Gastrocnemius medialis (tissue), 4 donors: ENCODE data around the gene GRAP2.

Experiments
- POLR2A ChIP-seq, 2 donors: fragments of 450-650 bp; IDR thresholded peaks; one replicate each; pipeline ENCODE4 v1.6.1; 2017; ENCODE audit warnings: antibody characterized with exemption in 2 of 2, mild to moderate bottlenecking in 2 of 2, moderate library complexity in 2 of 2
- TF ChIP-seq, protein P1 (sequence below), 5 experiments: fragments of 450-650 bp in 3 of 5; fragments of 200-600 bp in 2 of 5; sonication (generic) in 2 of 5; IDR thresholded peaks in 4 of 5; conservative IDR thresholded peaks in 1 of 5; 1 replicate in 4 of 5; 2 replicates in 1 of 5; pipeline ENCODE4 v1.5.1; 2016 to 2019; ENCODE audit warnings: antibody characterized with exemption in 5 of 5, mild to moderate bottlenecking in 3 of 5, moderate library complexity in 3 of 5

GRCh38 chr22:39873965-39874364 lies 26.9 kb upstream of the GRAP2 start:
- TF ChIP-seq, protein P1, sequence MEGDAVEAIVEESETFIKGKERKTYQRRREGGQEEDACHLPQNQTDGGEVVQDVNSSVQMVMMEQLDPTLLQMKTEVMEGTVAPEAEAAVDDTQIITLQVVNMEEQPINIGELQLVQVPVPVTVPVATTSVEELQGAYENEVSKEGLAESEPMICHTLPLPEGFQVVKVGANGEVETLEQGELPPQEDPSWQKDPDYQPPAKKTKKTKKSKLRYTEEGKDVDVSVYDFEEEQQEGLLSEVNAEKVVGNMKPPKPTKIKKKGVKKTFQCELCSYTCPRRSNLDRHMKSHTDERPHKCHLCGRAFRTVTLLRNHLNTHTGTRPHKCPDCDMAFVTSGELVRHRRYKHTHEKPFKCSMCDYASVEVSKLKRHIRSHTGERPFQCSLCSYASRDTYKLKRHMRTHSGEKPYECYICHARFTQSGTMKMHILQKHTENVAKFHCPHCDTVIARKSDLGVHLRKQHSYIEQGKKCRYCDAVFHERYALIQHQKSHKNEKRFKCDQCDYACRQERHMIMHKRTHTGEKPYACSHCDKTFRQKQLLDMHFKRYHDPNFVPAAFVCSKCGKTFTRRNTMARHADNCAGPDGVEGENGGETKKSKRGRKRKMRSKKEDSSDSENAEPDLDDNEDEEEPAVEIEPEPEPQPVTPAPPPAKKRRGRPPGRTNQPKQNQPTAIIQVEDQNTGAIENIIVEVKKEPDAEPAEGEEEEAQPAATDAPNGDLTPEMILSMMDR (IDR thresholded peaks at IDR 0.05 in 4 of 5, conservative IDR thresholded peaks at IDR 0.05 in 1 of 5) = no peak
- TF ChIP-seq POLR2A (IDR thresholded peaks at IDR 0.05) = no peak
